Testis (tissue), 3 donors: ENCODE data around the gene TOX2. TPM values are rescaled to one million over a fixed set of nuclear protein-coding genes. Genes with fewer than 3 reads are reported as not detected.

Experiments used
- DNase-seq: peaks from one replicate; pipeline ENCODE4 v3.0.0-alpha.2; 2019
- H3K27ac ChIP-seq, 2 donors: fragments of 200-600 bp; sonication (generic); one replicate each; pipeline ENCODE4 v1.5.1; 2019
- H3K27me3 ChIP-seq: fragments of 200-600 bp; sonication (generic); one replicate; pipeline ENCODE4 v1.5.1; 2019
- H3K36me3 ChIP-seq: fragments of 200-600 bp; sonication (generic); one replicate; pipeline ENCODE4 v1.5.1; 2017; ENCODE audit warnings: low read depth; ENCODE audit errors: missing control alignments
- H3K4me1 ChIP-seq: fragments of 200-600 bp; sonication (generic); one replicate; pipeline ENCODE4 v1.5.1; 2019
- H3K4me3 ChIP-seq, 2 donors: fragments of 200-600 bp; sonication (generic); one replicate each; pipeline ENCODE4 v1.5.1; 2017 to 2019
- H3K9me3 ChIP-seq: fragments of 200-600 bp; sonication (generic); one replicate; pipeline ENCODE4 v1.5.1; 2017
- CTCF ChIP-seq, 3 experiments: fragments of 450-650 bp in 2 of 3; fragments of 200-600 bp in 1 of 3; sonication (generic) in 1 of 3; IDR thresholded peaks; one replicate each; pipeline ENCODE4 v1.5.1; 2016 to 2019; ENCODE audit warnings: antibody characterized with exemption in 3 of 3, mild to moderate bottlenecking in 2 of 3, moderate library complexity in 1 of 3
- POLR2A ChIP-seq: fragments of 450-650 bp; IDR thresholded peaks from one replicate; pipeline ENCODE4 v1.6.1; 2017; ENCODE audit warnings: antibody characterized with exemption, mild to moderate bottlenecking, moderate library complexity
- WGBS, 2 donors: methylation state at CpG; one replicate each; pipeline ENCODE4 v1.1.5; 2018; 5-methylcytosine and 5-hydroxymethylcytosine counted together
- intact Hi-C: fragments of 100-400 bp; cut with DNase I; formaldehyde crosslinking; loops from one replicate; pipeline ENCODE4 v1.15.1; 2023; ENCODE audit warnings: low total_unique reads
- polyA plus RNA-seq: library from polyadenylated mRNA; stranded (reverse); fragments of 350-450 nt; fragmentation: Illumina TruSeq; extraction: RNeasy Lipid Tissue Mini Kit (QIAGEN cat#74804); gene quantifications from one replicate; pipeline ENCODE4 v1.2.3, GENCODE V29; 2014; ENCODE audit warnings: low read depth, low replicate concordance; ENCODE audit not compliant: insufficient read depth
- total RNA-seq, 2 donors: library from RNA; depleted of rRNA; stranded (reverse); fragments of >200 nt; gene quantifications; one replicate each; pipeline ENCODE4 v1.2.3, GENCODE V29; 2016

Gene TOX2
- total and polyA plus RNA-seq, 3 donors from 2014 or later: 43.8 to 67.0 (median 48.1) TPM

- Histone ChIP-seq H3K4me1 (no peaks in the 10 kb centered on the region), H3K4me3 (no peak overlapping the region), H3K36me3 (no peaks in the 10 kb centered on the region), H3K9me3 (no peaks in the 10 kb centered on the region), H3K27ac (no peak overlapping the region), H3K27me3 (no peaks in the 10 kb centered on the region)
- intact Hi-C loops: no loop called here
- TF ChIP-seq POLR2A (no peak), CTCF (IDR thresholded peaks at IDR 0.05) (no peak)
- WGBS, 2 donors: 87 to 88% methylated on average over 4 of the region's 4 CpGs
- no peak for DNase-seq
These were observed 65.0 kb downstream of the TOX2 start for GRCh38 chr20:43979576-43980105.

GRCh38 chr20:43981540-43981939 is 66.9 kb downstream of the TOX2 start:
- Histone ChIP-seq H3K9me3 (no peaks in the 10 kb centered on the region), H3K4me1 (no peaks in the 10 kb centered on the region), H3K4me3 (no peak overlapping the region), H3K27ac (no peak overlapping the region), H3K27me3 (no peaks in the 10 kb centered on the region), H3K36me3 (no peaks in the 10 kb centered on the region)
- DNase-seq: no peak
- WGBS, 2 donors: 83 to 84% methylated on average over 4 of the region's 4 CpGs
- intact Hi-C loops: no loop called here
- TF ChIP-seq POLR2A: no peak
- TF ChIP-seq CTCF (IDR thresholded peaks at IDR 0.05): no peak

- no peaks in the 10 kb centered on the region for H3K4me1 ChIP-seq
- no peaks in the 10 kb centered on the region for H3K27me3 ChIP-seq
- no peaks in the 10 kb centered on the region for H3K9me3 ChIP-seq
- H3K36me3 ChIP-seq: no peaks in the 10 kb centered on the region
- DNase-seq: no peak
- no peak overlapping the region for H3K27ac ChIP-seq
- TF ChIP-seq CTCF (IDR thresholded peaks at IDR 0.05) (no peak), POLR2A (no peak)
- intact Hi-C loops: no loop called here
- WGBS, 2 donors: 86 to 96% methylated on average over 2 of the region's 2 CpGs
- no peak overlapping the region for H3K4me3 ChIP-seq
These were observed 67.4 kb downstream of the TOX2 start for GRCh38 chr20:43982016-43982415.

- Histone ChIP-seq H3K27me3 (no peaks in the 10 kb centered on the region), H3K9me3 (no peaks in the 10 kb centered on the region), H3K27ac (no peak overlapping the region), H3K4me3 (no peak overlapping the region), H3K36me3 (no peaks in the 10 kb centered on the region), H3K4me1 (no peaks in the 10 kb centered on the region)
- no peak for TF ChIP-seq POLR2A
- TF ChIP-seq CTCF (IDR thresholded peaks at IDR 0.05): no peak
- intact Hi-C loops: no loop called here
- no peak for DNase-seq
- 79 to 93% methylated on average over 5 of the region's 5 CpGs for WGBS, 2 donors
These were observed 68.2 kb downstream of the TOX2 start for GRCh38 chr20:43982886-43983285.

- no peak for TF ChIP-seq POLR2A
- TF ChIP-seq CTCF (IDR thresholded peaks at IDR 0.05): peak in 1 of 3 experiments; percentile 25
- Histone ChIP-seq H3K4me1 (no peaks in the 10 kb centered on the region), H3K36me3 (no peaks in the 10 kb centered on the region), H3K9me3 (no peaks in the 10 kb centered on the region), H3K4me3 (no peak overlapping the region), H3K27me3 (no peaks in the 10 kb centered on the region), H3K27ac (no peak overlapping the region)
- intact Hi-C loops: no loop called here
- peak; percentile 23 for DNase-seq
- WGBS, 2 donors: 96 to 100% methylated on average over 5 of the region's 5 CpGs
These were observed 68.7 kb downstream of the TOX2 start for GRCh38 chr20:43983359-43983758.
